B cell (primary cell): Measurements from ENCODE around the gene SLC27A3. TPM values are rescaled to one million over a fixed set of nuclear protein-coding genes. Genes with fewer than 3 reads are reported as not detected.
A peak's percentile ranks its signal among the peaks of the same experiment; 100 is the strongest.

Experiments used
- ATAC-seq: fragments of 200-7000 bp; cut with Tn5 transposase; one replicate; pipeline ENCODE4 v1.10.0; 2021; ENCODE audit warnings: low read depth, mild to moderate bottlenecking, moderate number of reproducible peaks, moderate library complexity
- CTCF ChIA-PET: fragments of 350-600 bp; sonication (Branson Sonifier 250); formaldehyde crosslinking; loops from one replicate; lab custom pipeline; 2021; ENCODE audit warnings: antibody characterized with exemption, inconsistent platforms; lab: Charles Lee
- POLR2A ChIA-PET: fragments of 350-600 bp; sonication (Branson Sonifier 250); formaldehyde crosslinking; loops from one replicate; lab custom pipeline; 2021; ENCODE audit warnings: antibody characterized with exemption; lab: Charles Lee
- DNase-seq: peaks from one replicate; pipeline ENCODE4 v3.0.0; 2013
- H2AFZ ChIP-seq: 2 replicates; pipeline ENCODE4 v1.6.1; 2012; ENCODE audit warnings: mild to moderate bottlenecking, low read depth, low read length; ENCODE audit not compliant: insufficient read depth, poor library complexity, severe bottlenecking
- H3K27ac ChIP-seq, 2 donors: 1 replicate in 1 of 2; 2 replicates in 1 of 2; pipeline ENCODE4 v1.5.1; 2012 to 2013; ENCODE audit warnings: low read length in 2 of 2, mild to moderate bottlenecking in 2 of 2, moderate library complexity in 1 of 2
- H3K27me3 ChIP-seq, 4 experiments: fragments of 200-600 bp in 1 of 4; sonication (generic) in 1 of 4; replicated peaks in 1 of 4; 1 replicate in 2 of 4; 2 replicates in 2 of 4; pipeline versions ENCODE4 v1.6.1 to v1.7.0; 2013 to 2016; ENCODE audit warnings: low read length in 3 of 4, mild to moderate bottlenecking in 2 of 4, mixed read lengths in 1 of 4, moderate library complexity in 1 of 4; ENCODE audit not compliant: insufficient read depth in 4 of 4, control insufficient read depth in 3 of 4; ENCODE audit errors: control extremely low read depth in 1 of 4
- H3K36me3 ChIP-seq, 2 experiments: replicated peaks in 1 of 2; 1 replicate in 1 of 2; 2 replicates in 1 of 2; pipeline versions ENCODE4 v1.6.1 to v1.7.1; 2013; ENCODE audit warnings: low read length in 1 of 2; ENCODE audit not compliant: insufficient read depth in 2 of 2, control insufficient read depth in 1 of 2; ENCODE audit errors: control extremely low read depth in 1 of 2, extremely low read depth in 1 of 2
- H3K4me1 ChIP-seq, 2 donors: fragments of 200-600 bp in 1 of 2; sonication (generic) in 1 of 2; 1 replicate in 1 of 2; 2 replicates in 1 of 2; pipeline versions ENCODE4 v1.5.1 to v1.6.1; 2013 to 2017; ENCODE audit warnings: low read length in 2 of 2; ENCODE audit not compliant: control insufficient read depth in 2 of 2, insufficient read depth in 2 of 2
- H3K4me2 ChIP-seq: replicated peaks from 2 replicates; pipeline ENCODE3; 2012; ENCODE audit warnings: mild to moderate bottlenecking, low read depth, low read length; ENCODE audit not compliant: poor library complexity, severe bottlenecking
- H3K4me3 ChIP-seq, 5 experiments: fragments of 200-600 bp in 1 of 5; sonication (generic) in 1 of 5; 1 replicate in 3 of 5; 2 replicates in 2 of 5; pipeline versions ENCODE4 v1.5.1 to v1.7.0; 2011 to 2016; ENCODE audit warnings: low read length in 4 of 5, mild to moderate bottlenecking in 4 of 5, low read depth in 2 of 5, control low read depth in 1 of 5, moderate library complexity in 1 of 5; ENCODE audit not compliant: insufficient read depth in 1 of 5; ENCODE audit errors: control extremely low read depth in 1 of 5, extremely low read depth in 1 of 5
- H3K79me2 ChIP-seq: fragments of 200-600 bp; sonication (generic); one replicate; pipeline ENCODE4 v1.6.0; 2016; ENCODE audit warnings: low read length; ENCODE audit not compliant: control insufficient read depth, insufficient read depth
- H3K9ac ChIP-seq: fragments of 200-600 bp; sonication (generic); 2 replicates; pipeline ENCODE4 v1.6.1; 2017; ENCODE audit warnings: mild to moderate bottlenecking, low read length, moderate library complexity
- H3K9me3 ChIP-seq, 3 donors: one replicate each; pipeline versions ENCODE4 v1.6.1 to v1.7.1; 2013; ENCODE audit warnings: low read length in 2 of 3; ENCODE audit not compliant: control insufficient read depth in 2 of 3, insufficient read depth in 1 of 3; ENCODE audit errors: control extremely low read depth in 1 of 3
- H4K20me1 ChIP-seq: 2 replicates; pipeline ENCODE4 v1.6.0; 2012; ENCODE audit warnings: mild to moderate bottlenecking, low read length; ENCODE audit not compliant: insufficient read depth, control insufficient read depth, poor library complexity, severe bottlenecking
- H3K27ac Mint-ChIP-seq: one replicate; pipeline ENCODE4 v1.8.0; 2021; ENCODE audit warnings: mixed read lengths
- H3K27me3 Mint-ChIP-seq: one replicate; pipeline ENCODE4 v1.8.0; 2021; ENCODE audit warnings: mixed read lengths
- H3K4me1 Mint-ChIP-seq: one replicate; pipeline ENCODE4 v1.8.0; 2021; ENCODE audit warnings: mixed read lengths
- H3K4me3 Mint-ChIP-seq: one replicate; pipeline ENCODE4 v1.8.0; 2021; ENCODE audit warnings: mixed read lengths
- H3K9me3 Mint-ChIP-seq: one replicate; pipeline ENCODE4 v1.8.0; 2022; ENCODE audit warnings: mixed read lengths; ENCODE audit not compliant: insufficient read depth
- EZH2 ChIP-seq: IDR thresholded peaks from 2 replicates; pipeline ENCODE4 v1.6.1; 2012; ENCODE audit warnings: borderline replicate concordance, low read depth, mild to moderate bottlenecking, moderate library complexity, low read length; ENCODE audit not compliant: insufficient read depth, poor library complexity, severe bottlenecking
- WGBS: methylation state at CpG from one replicate; pipeline ENCODE4 v1.1.5; 2013; ENCODE audit warnings: missing lambda C conversion rate; ENCODE audit not compliant: insufficient coverage; 5-methylcytosine and 5-hydroxymethylcytosine counted together
- intact Hi-C: fragments of 100-400 bp; cut with micrococcal nuclease; formaldehyde crosslinking; loops from one replicate; pipeline ENCODE4 v1.10.0; 2022
- polyA plus RNA-seq: library from polyadenylated mRNA; depleted of rRNA; stranded (reverse); fragments of >200 nt; gene quantifications from 2 replicates; pipeline ENCODE4 v1.2.3, GENCODE V29; 2012
- total RNA-seq, 2 donors: library from RNA; stranded (reverse); fragments of 120-200 nt in 1 of 2; gene quantifications; 1 replicate in 1 of 2; 2 replicates in 1 of 2; pipeline versions ENCODE4 v1.2.3 to v1.2.4, GENCODE V29; 2013 to 2022
- TF ChIP-seq, protein P1 (sequence below): fragments of 200-600 bp; IDR thresholded peaks from one replicate; pipeline ENCODE4 v1.8.0; 2022; ENCODE audit warnings: antibody characterized with exemption, mild to moderate bottlenecking

The SLC27A3 gene
- total and polyA plus RNA-seq, 2 donors (not counting 1 experiment from before 2014, with no cell fraction given), result 15.6 to 19.4 TPM

DNA sequence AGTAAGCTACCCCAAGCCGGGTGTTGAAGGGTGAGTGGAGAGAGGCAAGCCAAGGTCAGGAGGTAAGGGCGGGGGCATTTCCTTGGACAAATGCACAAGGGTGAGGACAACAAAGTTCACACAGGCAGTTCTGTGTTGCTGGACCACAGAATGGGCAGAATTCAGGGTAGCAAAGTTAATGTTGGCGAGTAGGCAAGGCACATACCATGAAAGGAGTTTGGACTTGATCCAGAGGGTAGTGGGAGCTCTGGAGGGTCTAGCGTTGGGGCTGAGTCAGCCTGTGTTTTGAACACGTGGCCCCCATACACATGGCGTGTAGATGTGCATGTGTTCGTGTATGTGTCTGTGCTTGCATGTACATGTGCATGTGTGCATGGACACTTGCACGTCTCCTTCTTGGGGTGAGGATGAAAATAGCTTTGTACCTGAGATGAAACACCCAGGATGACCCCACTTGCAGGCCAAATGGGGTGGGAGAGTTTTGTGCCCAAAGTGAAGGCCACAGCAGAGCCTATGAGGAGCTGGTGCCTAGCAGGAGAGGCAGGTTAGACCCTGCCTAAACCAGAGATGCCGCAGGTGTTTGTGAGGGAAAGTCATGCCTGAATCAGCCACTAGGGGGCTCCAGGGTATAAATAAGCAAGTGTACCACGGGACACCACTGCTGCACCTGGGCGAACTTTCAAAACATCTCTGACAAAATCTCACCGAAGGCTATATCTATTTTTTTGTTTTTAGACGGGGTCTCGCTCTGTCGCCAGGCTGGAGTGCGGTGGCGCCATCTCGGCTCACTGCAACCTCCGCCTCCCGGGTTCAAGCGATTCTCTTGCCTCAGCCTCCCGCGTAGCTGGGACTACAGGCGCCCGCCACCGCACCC, 21.8 kb downstream of the SLC27A3 start:
- 61% methylated on average over 18 of the region's 26 CpGs for WGBS
- no peaks in the 10 kb centered on the region for H3K36me3 ChIP-seq
- no peak overlapping the region for H3K4me3 Mint-ChIP-seq
- H3K27me3 ChIP-seq, result no peaks in the 10 kb centered on the region
- no peak for TF ChIP-seq EZH2
- TF ChIP-seq, protein P1, sequence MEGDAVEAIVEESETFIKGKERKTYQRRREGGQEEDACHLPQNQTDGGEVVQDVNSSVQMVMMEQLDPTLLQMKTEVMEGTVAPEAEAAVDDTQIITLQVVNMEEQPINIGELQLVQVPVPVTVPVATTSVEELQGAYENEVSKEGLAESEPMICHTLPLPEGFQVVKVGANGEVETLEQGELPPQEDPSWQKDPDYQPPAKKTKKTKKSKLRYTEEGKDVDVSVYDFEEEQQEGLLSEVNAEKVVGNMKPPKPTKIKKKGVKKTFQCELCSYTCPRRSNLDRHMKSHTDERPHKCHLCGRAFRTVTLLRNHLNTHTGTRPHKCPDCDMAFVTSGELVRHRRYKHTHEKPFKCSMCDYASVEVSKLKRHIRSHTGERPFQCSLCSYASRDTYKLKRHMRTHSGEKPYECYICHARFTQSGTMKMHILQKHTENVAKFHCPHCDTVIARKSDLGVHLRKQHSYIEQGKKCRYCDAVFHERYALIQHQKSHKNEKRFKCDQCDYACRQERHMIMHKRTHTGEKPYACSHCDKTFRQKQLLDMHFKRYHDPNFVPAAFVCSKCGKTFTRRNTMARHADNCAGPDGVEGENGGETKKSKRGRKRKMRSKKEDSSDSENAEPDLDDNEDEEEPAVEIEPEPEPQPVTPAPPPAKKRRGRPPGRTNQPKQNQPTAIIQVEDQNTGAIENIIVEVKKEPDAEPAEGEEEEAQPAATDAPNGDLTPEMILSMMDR, result peak; percentile 85
- H3K9ac ChIP-seq, result no peak overlapping the region
- H3K27ac Mint-ChIP-seq, result peak overlapping the region; percentile 76
- intact Hi-C loops, result loop anchor here (1.0 to 2.0 kb wide), 3 partner anchors 8 to 189 kb away; partner anchors contain the start of genes DENND4B and RAB13
- peak; percentile 92 for ATAC-seq
- peak; percentile 88 for DNase-seq
- no peaks in the 10 kb centered on the region for H4K20me1 ChIP-seq
- no peak overlapping the region for H2AFZ ChIP-seq
- H3K79me2 ChIP-seq, result peaks cover 10% of the 10 kb centered on the region
- H3K4me3 ChIP-seq, result no peak overlapping the region
- no peaks in the 10 kb centered on the region for H3K27me3 Mint-ChIP-seq
- no peak overlapping the region for H3K27ac ChIP-seq
- peaks cover 12% of the 10 kb centered on the region for H3K4me1 Mint-ChIP-seq
- CTCF ChIA-PET, result interaction anchor here (0.6 to 6.6 kb wide), 31 partner anchors 9 to 461 kb away, joined by 3 to 103 read pairs (median 4); partner anchors contain the start of genes DENND4B, GATAD2B, JTB and RAB13
- peak overlapping the region; percentile 17 for H3K4me2 ChIP-seq
- H3K4me1 ChIP-seq, result peaks cover 5 to 18% of the 10 kb centered on the region in 2 donors
- H3K9me3 Mint-ChIP-seq, result no peaks in the 10 kb centered on the region
- H3K9me3 ChIP-seq, result no peaks in the 10 kb centered on the region
- POLR2A ChIA-PET, result interaction anchor here (0.6 to 2.6 kb wide), 5 partner anchors 61 to 193 kb away, joined by 4 to 10 read pairs (median 8); partner anchors contain the start of genes DENND4B, JTB, RAB13 and RPS27

GRCh38 chr1:153798468-153798780, 23.2 kb downstream of the SLC27A3 start:
- Histone ChIP-seq H3K79me2 (peaks cover 18% of the 10 kb centered on the region), H3K4me2 (no peak overlapping the region), H3K9me3 (no peaks in the 10 kb centered on the region), H2AFZ (no peak overlapping the region), H4K20me1 (no peaks in the 10 kb centered on the region), H3K4me3 (no peak overlapping the region), H3K27me3 (no peaks in the 10 kb centered on the region), H3K36me3 (peaks cover 0 to 3% of the 10 kb centered on the region in 2 experiments), H3K27ac (no peak overlapping the region), H3K4me1 (peaks cover 3 to 14% of the 10 kb centered on the region in 2 donors), H3K9ac (no peak overlapping the region)
- CTCF ChIA-PET, result interaction anchor here (0.5 to 6.6 kb wide), 14 partner anchors 9 to 187 kb away, joined by 3 to 103 read pairs (median 7); partner anchors contain the start of genes CREB3L4, DENND4B, GATAD2B and JTB
- TF ChIP-seq, protein P1, result no peak
- TF ChIP-seq EZH2, result no peak
- no peak overlapping the region for H3K4me3 Mint-ChIP-seq
- ATAC-seq (no peak), DNase-seq (no peak)
- peaks cover 12% of the 10 kb centered on the region for H3K4me1 Mint-ChIP-seq
- intact Hi-C loops, result no loop called here
- WGBS, result 100% methylated on average over 3 of the region's 3 CpGs
- POLR2A ChIA-PET, result interaction anchor here (0.6 to 2.6 kb wide), 3 partner anchors 129 to 192 kb away, joined by 5 to 10 read pairs (median 8); partner anchors contain the start of genes DENND4B and RPS27
- no peaks in the 10 kb centered on the region for H3K9me3 Mint-ChIP-seq
- no peaks in the 10 kb centered on the region for H3K27me3 Mint-ChIP-seq
- H3K27ac Mint-ChIP-seq, result no peak overlapping the region
